Osteoblast (primary cell): Measurements from ENCODE around the gene INPP4B. TPM values are rescaled to one million over a fixed set of nuclear protein-coding genes. Genes with fewer than 3 reads are reported as not detected.
A peak's percentile ranks its signal among the peaks of the same experiment; 100 is the strongest.

Source experiments
- DNase-seq: peaks from one replicate; pipeline ENCODE4 v3.0.0; 2011; ENCODE audit warnings: low spot score, mixed read lengths; ENCODE audit not compliant: insufficient read length; ENCODE audit errors: missing footprints
- H2AFZ ChIP-seq: 2 replicates; pipeline ENCODE4 v1.6.0; 2011; ENCODE audit warnings: mild to moderate bottlenecking, low read length
- H3K27ac ChIP-seq: 2 replicates; pipeline ENCODE4 v1.5.1; 2011; ENCODE audit warnings: mild to moderate bottlenecking, low read depth, low read length, moderate library complexity
- H3K27me3 ChIP-seq: 2 replicates; pipeline ENCODE4 v1.6.0; 2012; ENCODE audit warnings: mild to moderate bottlenecking, control low read depth, inconsistent platforms, low read length, moderate library complexity; ENCODE audit not compliant: insufficient read depth
- H3K36me3 ChIP-seq: 2 replicates; pipeline ENCODE4 v1.5.1; 2011; ENCODE audit warnings: mild to moderate bottlenecking, low read length, control low read depth, moderate library complexity; ENCODE audit not compliant: insufficient read depth
- H3K4me1 ChIP-seq: 2 replicates; pipeline ENCODE4 v1.5.1; 2011; ENCODE audit warnings: mild to moderate bottlenecking, low read length, control low read depth, moderate library complexity; ENCODE audit not compliant: insufficient read depth
- H3K4me2 ChIP-seq: 2 replicates; pipeline ENCODE4 v1.6.0; 2011; ENCODE audit warnings: mild to moderate bottlenecking, low read length; ENCODE audit not compliant: insufficient read depth
- H3K4me3 ChIP-seq: fragments of 200-600 bp; sonication (generic); 3 replicates; pipeline ENCODE4 v1.5.1; 2012; ENCODE audit warnings: mild to moderate bottlenecking, low read length, inconsistent platforms; ENCODE audit not compliant: insufficient read depth
- H3K79me2 ChIP-seq: 2 replicates; pipeline ENCODE4 v1.6.0; 2012; ENCODE audit warnings: mild to moderate bottlenecking, low read length, control low read depth, inconsistent platforms; ENCODE audit not compliant: insufficient read depth
- H3K9me3 ChIP-seq: 2 replicates; pipeline ENCODE4 v1.5.1; 2011; ENCODE audit warnings: low read depth, low read length, control low read depth
- H4K20me1 ChIP-seq: 2 replicates; pipeline ENCODE4 v1.6.0; 2012; ENCODE audit warnings: mild to moderate bottlenecking, low read length, control low read depth; ENCODE audit not compliant: insufficient read depth
- total RNA-seq: library from RNA; depleted of rRNA; stranded (reverse); fragments of >200 nt; gene quantifications from 2 replicates; pipeline ENCODE4 v1.2.3, GENCODE V29; 2012
- TF ChIP-seq, protein P1 (sequence below): IDR thresholded peaks from 2 replicates; pipeline ENCODE4 v1.5.1; 2011; ENCODE audit warnings: mild to moderate bottlenecking, low read depth, low read length, moderate library complexity; ENCODE audit errors: extremely low read depth

Gene INPP4B
- total RNA-seq, 1 donor: 11.6 TPM

DNA sequence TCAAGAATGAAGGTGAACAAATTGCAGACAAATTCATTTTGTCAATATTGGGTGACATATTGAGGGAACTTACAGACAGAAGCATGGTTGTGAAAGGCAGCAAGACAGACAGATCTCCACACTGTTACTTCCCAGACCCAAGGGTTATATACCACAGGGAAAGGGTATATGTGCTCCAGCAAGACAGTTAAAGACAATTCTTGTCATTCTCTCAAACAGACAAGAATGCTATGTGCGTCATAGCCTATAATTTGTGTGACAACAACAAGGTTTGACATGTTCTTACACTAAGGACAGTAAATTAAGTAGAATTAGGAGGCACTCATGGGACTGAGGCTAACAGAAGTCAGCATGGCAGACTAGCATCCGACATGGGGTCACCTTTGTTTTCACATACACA is 214.3 kb downstream of the INPP4B start:
- no peak overlapping the region for H3K4me2 ChIP-seq
- no peaks in the 10 kb centered on the region for H4K20me1 ChIP-seq
- no peaks in the 10 kb centered on the region for H3K27me3 ChIP-seq
- TF ChIP-seq, protein P1, sequence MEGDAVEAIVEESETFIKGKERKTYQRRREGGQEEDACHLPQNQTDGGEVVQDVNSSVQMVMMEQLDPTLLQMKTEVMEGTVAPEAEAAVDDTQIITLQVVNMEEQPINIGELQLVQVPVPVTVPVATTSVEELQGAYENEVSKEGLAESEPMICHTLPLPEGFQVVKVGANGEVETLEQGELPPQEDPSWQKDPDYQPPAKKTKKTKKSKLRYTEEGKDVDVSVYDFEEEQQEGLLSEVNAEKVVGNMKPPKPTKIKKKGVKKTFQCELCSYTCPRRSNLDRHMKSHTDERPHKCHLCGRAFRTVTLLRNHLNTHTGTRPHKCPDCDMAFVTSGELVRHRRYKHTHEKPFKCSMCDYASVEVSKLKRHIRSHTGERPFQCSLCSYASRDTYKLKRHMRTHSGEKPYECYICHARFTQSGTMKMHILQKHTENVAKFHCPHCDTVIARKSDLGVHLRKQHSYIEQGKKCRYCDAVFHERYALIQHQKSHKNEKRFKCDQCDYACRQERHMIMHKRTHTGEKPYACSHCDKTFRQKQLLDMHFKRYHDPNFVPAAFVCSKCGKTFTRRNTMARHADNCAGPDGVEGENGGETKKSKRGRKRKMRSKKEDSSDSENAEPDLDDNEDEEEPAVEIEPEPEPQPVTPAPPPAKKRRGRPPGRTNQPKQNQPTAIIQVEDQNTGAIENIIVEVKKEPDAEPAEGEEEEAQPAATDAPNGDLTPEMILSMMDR: no peak
- H3K4me3 ChIP-seq: no peak overlapping the region
- no peaks in the 10 kb centered on the region for H3K79me2 ChIP-seq
- no peaks in the 10 kb centered on the region for H3K4me1 ChIP-seq
- DNase-seq: no peak
- no peak overlapping the region for H3K27ac ChIP-seq
- H3K36me3 ChIP-seq: no peaks in the 10 kb centered on the region
- H3K9me3 ChIP-seq: no peaks in the 10 kb centered on the region
- no peak overlapping the region for H2AFZ ChIP-seq

DNA sequence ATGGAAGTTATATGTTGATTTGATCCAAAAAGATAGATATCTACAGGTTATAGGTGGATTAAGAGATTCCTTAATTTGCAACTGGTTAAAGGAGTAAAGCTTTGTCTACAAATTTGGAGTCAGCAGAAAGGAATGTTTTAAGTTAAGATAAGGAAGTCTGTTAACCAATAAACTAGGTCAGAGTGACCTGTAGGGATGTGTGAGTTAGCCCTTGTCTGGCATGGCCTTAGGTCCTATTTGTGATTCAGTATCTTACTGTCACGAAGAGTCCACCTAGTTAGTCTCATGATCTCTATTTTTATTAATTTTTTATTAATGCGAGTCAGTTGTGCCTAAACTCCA is 230.8 kb downstream of the INPP4B start:
- peak overlapping the region; percentile 20 for H3K4me2 ChIP-seq

DNA sequence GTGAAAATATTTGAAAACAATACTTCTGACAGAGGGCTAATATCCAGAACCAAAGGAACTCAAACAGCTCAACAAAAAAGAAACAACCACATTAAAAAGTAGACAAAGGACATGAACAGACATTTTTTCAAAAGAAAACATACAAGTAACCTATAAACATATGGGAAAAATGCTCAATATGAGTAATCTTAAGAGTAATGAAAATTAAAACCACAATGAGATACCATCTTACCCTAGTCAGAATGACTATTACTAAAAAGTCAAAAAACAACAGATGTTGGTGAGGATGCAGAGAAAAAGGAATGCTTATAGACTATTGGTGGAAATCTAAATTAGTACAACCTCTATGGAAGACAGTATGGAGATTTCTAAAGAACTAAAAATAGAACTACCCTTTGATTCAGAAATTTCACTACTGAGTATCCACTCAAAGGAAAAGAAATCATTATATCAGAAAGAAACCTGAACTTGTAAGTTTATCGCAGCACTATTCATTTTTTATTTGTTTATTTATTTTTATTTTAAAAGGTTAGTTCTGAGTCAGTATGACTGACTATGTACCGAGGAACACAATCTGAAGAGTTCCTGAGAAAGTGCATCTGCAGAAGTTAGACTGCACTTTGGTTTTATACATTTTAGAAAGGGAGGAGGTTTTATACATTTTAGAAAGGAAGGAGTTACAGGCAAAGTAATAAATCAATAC is 231.3 kb downstream of the INPP4B start:
- TF ChIP-seq, protein P1: no peak
- Histone ChIP-seq H3K9me3 (no peaks in the 10 kb centered on the region), H3K27me3 (no peaks in the 10 kb centered on the region), H3K4me1 (peaks cover 11% of the 10 kb centered on the region), H3K79me2 (no peaks in the 10 kb centered on the region), H2AFZ (no peak overlapping the region), H3K4me3 (no peak overlapping the region), H4K20me1 (no peaks in the 10 kb centered on the region), H3K4me2 (peak overlapping the region; percentile 20), H3K27ac (peak overlapping the region; percentile 92), H3K36me3 (no peaks in the 10 kb centered on the region)
- DNase-seq: peak; percentile 6

More for the DNA sequence above, 230.8 kb downstream of the INPP4B start:
- H2AFZ ChIP-seq: no peak overlapping the region
- peak overlapping the region; percentile 92 for H3K27ac ChIP-seq
- peaks cover 11% of the 10 kb centered on the region for H3K4me1 ChIP-seq
- H3K9me3 ChIP-seq: no peaks in the 10 kb centered on the region
- peak; percentile 36 for DNase-seq
- no peaks in the 10 kb centered on the region for H3K36me3 ChIP-seq
- TF ChIP-seq, protein P1: no peak
- no peaks in the 10 kb centered on the region for H3K79me2 ChIP-seq
- no peaks in the 10 kb centered on the region for H4K20me1 ChIP-seq
- no peaks in the 10 kb centered on the region for H3K27me3 ChIP-seq
- H3K4me3 ChIP-seq: no peak overlapping the region

DNA sequence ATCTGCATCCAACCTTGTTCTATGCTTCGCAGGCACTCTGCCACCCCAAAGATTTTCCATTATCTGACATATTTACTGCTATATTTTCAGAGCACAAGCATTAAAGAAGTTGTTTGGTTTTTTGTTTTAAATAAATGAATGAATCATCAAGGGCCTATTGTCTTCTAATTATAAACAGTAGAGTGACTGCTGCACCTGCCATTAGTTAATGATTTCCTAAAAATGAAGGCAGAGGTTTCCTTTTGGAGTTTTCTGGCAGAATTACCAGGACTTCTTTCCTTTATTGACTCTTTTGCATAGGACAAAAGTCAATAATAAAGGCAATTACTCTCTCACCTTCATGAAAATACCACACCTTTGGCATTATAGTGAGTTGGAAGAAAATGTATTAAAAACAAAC is 238.1 kb downstream of the INPP4B start:
- no peak overlapping the region for H3K27ac ChIP-seq
- H3K4me1 ChIP-seq: no peaks in the 10 kb centered on the region
- no peak for DNase-seq
- no peak overlapping the region for H3K4me2 ChIP-seq
- H4K20me1 ChIP-seq: no peaks in the 10 kb centered on the region
- H3K9me3 ChIP-seq: peaks cover 6% of the 10 kb centered on the region
- H3K4me3 ChIP-seq: no peak overlapping the region
- TF ChIP-seq, protein P1: no peak
- no peak overlapping the region for H2AFZ ChIP-seq
- no peaks in the 10 kb centered on the region for H3K27me3 ChIP-seq
- no peaks in the 10 kb centered on the region for H3K36me3 ChIP-seq
- no peaks in the 10 kb centered on the region for H3K79me2 ChIP-seq
